Measurements from ENCODE around the gene S100A7A.

- TF ChIP-seq POLR2A (IDR thresholded peaks at IDR 0.05) = no peak
- TF ChIP-seq, protein P1, sequence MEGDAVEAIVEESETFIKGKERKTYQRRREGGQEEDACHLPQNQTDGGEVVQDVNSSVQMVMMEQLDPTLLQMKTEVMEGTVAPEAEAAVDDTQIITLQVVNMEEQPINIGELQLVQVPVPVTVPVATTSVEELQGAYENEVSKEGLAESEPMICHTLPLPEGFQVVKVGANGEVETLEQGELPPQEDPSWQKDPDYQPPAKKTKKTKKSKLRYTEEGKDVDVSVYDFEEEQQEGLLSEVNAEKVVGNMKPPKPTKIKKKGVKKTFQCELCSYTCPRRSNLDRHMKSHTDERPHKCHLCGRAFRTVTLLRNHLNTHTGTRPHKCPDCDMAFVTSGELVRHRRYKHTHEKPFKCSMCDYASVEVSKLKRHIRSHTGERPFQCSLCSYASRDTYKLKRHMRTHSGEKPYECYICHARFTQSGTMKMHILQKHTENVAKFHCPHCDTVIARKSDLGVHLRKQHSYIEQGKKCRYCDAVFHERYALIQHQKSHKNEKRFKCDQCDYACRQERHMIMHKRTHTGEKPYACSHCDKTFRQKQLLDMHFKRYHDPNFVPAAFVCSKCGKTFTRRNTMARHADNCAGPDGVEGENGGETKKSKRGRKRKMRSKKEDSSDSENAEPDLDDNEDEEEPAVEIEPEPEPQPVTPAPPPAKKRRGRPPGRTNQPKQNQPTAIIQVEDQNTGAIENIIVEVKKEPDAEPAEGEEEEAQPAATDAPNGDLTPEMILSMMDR (IDR thresholded peaks at IDR 0.05) = no peak
Measured at GRCh38 chr1:153470707-153471106, 54.4 kb downstream of the S100A7A start.

Measured in body of pancreas (tissue), 4 donors.